Liver (tissue), 9 donors: ENCODE results near the gene PLCB3. TPM values are rescaled to one million over a fixed set of nuclear protein-coding genes. Genes with fewer than 3 reads are reported as not detected.

Source experiments
- DNase-seq: peaks from one replicate; pipeline ENCODE4 v3.0.0-alpha.2; 2017; ENCODE audit warnings: low spot score
- H3K27ac ChIP-seq, 2 donors: one replicate each; pipeline ENCODE4 v1.7.0; 2013; ENCODE audit warnings: inconsistent platforms in 2 of 2, low read length in 2 of 2, control low read depth in 1 of 2, low read depth in 1 of 2, mild to moderate bottlenecking in 1 of 2
- H3K27me3 ChIP-seq, 4 donors: one replicate each; pipeline versions ENCODE4 v1.6.1 to v1.7.0; 2013; ENCODE audit warnings: low read length in 3 of 4, inconsistent platforms in 1 of 4, mild to moderate bottlenecking in 1 of 4, moderate library complexity in 1 of 4; ENCODE audit not compliant: control insufficient read depth in 4 of 4, insufficient read depth in 4 of 4
- H3K36me3 ChIP-seq, 4 donors: one replicate each; pipeline versions ENCODE4 v1.6.1 to v1.7.0; 2013; ENCODE audit warnings: low read length in 3 of 4, mild to moderate bottlenecking in 3 of 4, low read depth in 1 of 4, moderate library complexity in 1 of 4; ENCODE audit not compliant: control insufficient read depth in 4 of 4, insufficient read depth in 3 of 4
- H3K4me1 ChIP-seq, 4 donors: one replicate each; pipeline versions ENCODE4 v1.6.1 to v1.7.0; 2013; ENCODE audit warnings: low read length in 3 of 4, mild to moderate bottlenecking in 3 of 4, moderate library complexity in 1 of 4; ENCODE audit not compliant: control insufficient read depth in 4 of 4, insufficient read depth in 4 of 4
- H3K4me3 ChIP-seq, 3 donors: one replicate each; pipeline versions ENCODE4 v1.6.1 to v1.7.0; 2013; ENCODE audit warnings: low read length in 3 of 3, control low read depth in 1 of 3, low read depth in 1 of 3, mild to moderate bottlenecking in 1 of 3
- H3K9ac ChIP-seq, 2 donors: one replicate each; pipeline ENCODE4 v1.7.0; 2013; ENCODE audit warnings: low read length in 2 of 2, mild to moderate bottlenecking in 2 of 2, moderate library complexity in 2 of 2, control low read depth in 1 of 2, low read depth in 1 of 2
- H3K9me3 ChIP-seq, 4 donors: one replicate each; pipeline versions ENCODE4 v1.6.1 to v1.7.0; 2013; ENCODE audit warnings: low read length in 3 of 4; ENCODE audit not compliant: control insufficient read depth in 4 of 4
- CTCF ChIP-seq: fragments of 150-350 bp; IDR thresholded peaks from 2 replicates; pipeline ENCODE4 v1.5.1; 2017; ENCODE audit warnings: improper control_type of control experiment, low read depth, low read length; ENCODE audit not compliant: missing input control
- EGR1 ChIP-seq, 2 donors: IDR thresholded peaks; 2 replicates each; pipeline ENCODE4 v1.6.1; 2016 to 2018; ENCODE audit warnings: antibody characterized with exemption in 2 of 2, low read depth in 2 of 2
- FOXA1 ChIP-seq: IDR thresholded peaks from 2 replicates; pipeline ENCODE4 v1.6.1; 2016; ENCODE audit warnings: antibody characterized with exemption
- FOXA2 ChIP-seq: IDR thresholded peaks from 2 replicates; pipeline ENCODE4 v1.6.1; 2016; ENCODE audit warnings: antibody characterized with exemption
- GABPA ChIP-seq, 2 donors: IDR thresholded peaks in 1 of 2; conservative IDR thresholded peaks in 1 of 2; 2 replicates each; pipeline ENCODE4 v1.6.1; 2016; ENCODE audit warnings: antibody characterized with exemption in 2 of 2, mild to moderate bottlenecking in 1 of 2, moderate library complexity in 1 of 2
- HNF4A ChIP-seq, 2 donors: conservative IDR thresholded peaks; 2 replicates each; pipeline ENCODE4 v1.6.1; 2016; ENCODE audit warnings: antibody characterized with exemption in 2 of 2, mild to moderate bottlenecking in 2 of 2
- JUND ChIP-seq, 2 donors: IDR thresholded peaks; 2 replicates each; pipeline ENCODE4 v1.6.1; 2016; ENCODE audit warnings: antibody characterized with exemption in 2 of 2
- MAX ChIP-seq: IDR thresholded peaks from 2 replicates; pipeline ENCODE4 v1.6.1; 2016; ENCODE audit warnings: antibody characterized with exemption
- NR2F2 ChIP-seq: IDR thresholded peaks from 2 replicates; pipeline ENCODE4 v1.6.1; 2016; ENCODE audit warnings: antibody characterized with exemption
- REST ChIP-seq: IDR thresholded peaks from 2 replicates; pipeline ENCODE4 v1.6.1; 2016; ENCODE audit warnings: antibody characterized with exemption, mild to moderate bottlenecking
- RXRA ChIP-seq, 2 donors: IDR thresholded peaks; 2 replicates each; pipeline ENCODE4 v1.6.1; 2017 to 2018; ENCODE audit warnings: antibody characterized with exemption in 2 of 2, mild to moderate bottlenecking in 1 of 2
- SP1 ChIP-seq: IDR thresholded peaks from 2 replicates; pipeline ENCODE4 v1.6.1; 2018; ENCODE audit warnings: antibody characterized with exemption, mild to moderate bottlenecking
- TAF1 ChIP-seq: conservative IDR thresholded peaks from 2 replicates; pipeline ENCODE4 v1.6.1; 2016; ENCODE audit warnings: antibody characterized with exemption, mild to moderate bottlenecking
- YY1 ChIP-seq: IDR thresholded peaks from 2 replicates; pipeline ENCODE4 v1.6.1; 2016; ENCODE audit warnings: antibody characterized with exemption, mild to moderate bottlenecking
- ZBTB33 ChIP-seq: IDR thresholded peaks from 2 replicates; pipeline ENCODE4 v1.6.1; 2016; ENCODE audit warnings: antibody characterized with exemption
- WGBS: extraction: QIAGEN DNeasy Blood & Tissue Kit; methylation state at CpG from one replicate; pipeline ENCODE4 v1.1.7; 2013; 5-methylcytosine and 5-hydroxymethylcytosine counted together
- polyA plus RNA-seq, 2 donors: library from polyadenylated mRNA; stranded (reverse) in 1 of 2; unstranded in 1 of 2; fragments of 200-250 nt in 1 of 2; fragments of >200 nt in 1 of 2; fragmentation: Nextera tagmentation in 1 of 2; extraction: Ambion mirVana in 1 of 2; gene quantifications; one replicate each; pipeline versions ENCODE4 v1.2.1 to v1.2.3, GENCODE V29; 2013 to 2015
- total RNA-seq, 2 donors: library from RNA; depleted of rRNA; stranded (reverse); fragments of >200 nt; gene quantifications; one replicate each; pipeline ENCODE4 v1.2.3, GENCODE V29; 2014
- donor health status: healthy.
- donor health status: healthy.
- donor health status: healthy.
- donor health status: healthy.
- donor health status: healthy.

PLCB3 gene
- total and polyA plus RNA-seq, 4 donors: 0.79 to 8.5 (median 5.4) TPM

DNA sequence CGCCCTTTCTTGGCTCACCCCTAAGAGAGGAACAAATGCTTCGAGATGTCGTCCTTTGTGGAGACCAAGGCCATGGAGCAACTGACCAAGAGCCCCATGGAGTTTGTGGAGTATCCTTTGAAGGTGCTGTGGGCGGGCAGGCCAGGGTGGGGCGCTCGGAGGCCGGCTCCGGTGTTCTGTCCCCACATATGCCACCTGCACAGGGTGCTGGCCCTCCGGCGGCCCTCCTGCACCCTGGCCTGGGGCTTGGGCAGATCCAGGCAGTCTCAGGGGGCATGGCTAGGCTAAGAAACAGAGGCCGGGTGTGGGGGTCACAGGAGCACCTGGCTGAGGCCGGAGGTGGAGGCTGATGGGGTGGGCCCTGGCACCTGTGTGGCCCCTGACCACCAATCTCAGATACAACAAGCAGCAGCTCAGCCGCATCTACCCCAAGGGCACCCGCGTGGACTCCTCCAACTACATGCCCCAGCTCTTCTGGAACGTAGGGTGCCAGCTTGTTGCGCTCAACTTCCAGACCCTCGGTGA, 10.3 kb downstream of the PLCB3 start:
- Histone ChIP-seq H3K27ac (no peak overlapping the region), H3K36me3 (peaks cover 0 to 13% (median 3%) of the 10 kb centered on the region in 4 donors), H3K9ac (no peak overlapping the region), H3K27me3 (no peaks in the 10 kb centered on the region), H3K9me3 (no peaks in the 10 kb centered on the region), H3K4me3 (no peak overlapping the region), H3K4me1 (no peaks in the 10 kb centered on the region)
- no peak for TF ChIP-seq ZBTB33
- no peak for TF ChIP-seq EGR1 (IDR thresholded peaks at IDR 0.05; ENCODE audit: low read depth in 2 of 2)
- TF ChIP-seq HNF4A (conservative IDR thresholded peaks at IDR 0.05): no peak
- no peak for TF ChIP-seq REST
- no peak for TF ChIP-seq CTCF
- TF ChIP-seq FOXA1: no peak
- TF ChIP-seq FOXA2: no peak
- no peak for DNase-seq
- WGBS: 96% methylated on average over 18 of the region's 18 CpGs

- Histone ChIP-seq H3K4me3 (no peak overlapping the region), H3K27ac (no peak overlapping the region), H3K4me1 (peaks cover 0 to 3% (median 0%) of the 10 kb centered on the region in 4 donors), H3K9me3 (no peaks in the 10 kb centered on the region), H3K27me3 (no peaks in the 10 kb centered on the region), H3K9ac (no peak overlapping the region), H3K36me3 (peaks cover 0 to 12% (median 3%) of the 10 kb centered on the region in 4 donors)
- no peak for DNase-seq
- WGBS: 96% methylated on average over 42 of the region's 42 CpGs
- TF ChIP-seq MAX: no peak
- TF ChIP-seq HNF4A (conservative IDR thresholded peaks at IDR 0.05): no peak
- no peak for TF ChIP-seq CTCF
- TF ChIP-seq YY1: no peak
- TF ChIP-seq FOXA1: no peak
- TF ChIP-seq JUND (IDR thresholded peaks at IDR 0.05): no peak
- no peak for TF ChIP-seq FOXA2
- no peak for TF ChIP-seq RXRA (IDR thresholded peaks at IDR 0.05)
- no peak for TF ChIP-seq GABPA (IDR thresholded peaks at IDR 0.05 in 1 of 2, conservative IDR thresholded peaks at IDR 0.05 in 1 of 2)
- TF ChIP-seq NR2F2: no peak
- no peak for TF ChIP-seq SP1
- no peak for TF ChIP-seq ZBTB33
- no peak for TF ChIP-seq TAF1
Observed at GRCh38 chr11:64262271-64263002, 11.1 kb downstream of the PLCB3 start.
